ENCODE measurements around the gene RPL12.
A peak's percentile ranks its signal among the peaks of the same experiment; 100 is the strongest.
"Not testable (repeated sequence)": the region's sequence is repeated elsewhere in the genome, so short reads cannot be mapped to it uniquely, and the experiment has no call there.

Gene RPL12

GRCh38 chr9:127467621-127468020 is 16.4 kb upstream of the RPL12 start:
- DNase-seq (ENCODE audit: low spot score) = no peak

- not testable (repeated sequence) for DNase-seq (ENCODE audit: low spot score)
Observed at GRCh38 chr9:127466407-127466917, 15.3 kb upstream of the RPL12 start.

- DNase-seq (ENCODE audit: low spot score) = no peak
Observed at GRCh38 chr9:127463911-127464310, 12.7 kb upstream of the RPL12 start.

GRCh38 chr9:127463382-127463781 is 12.2 kb upstream of the RPL12 start:
- DNase-seq (ENCODE audit: low spot score) = no peak

GRCh38 chr9:127458921-127459320 is 7.7 kb upstream of the RPL12 start:
- no peak for DNase-seq (ENCODE audit: low spot score)

- no peak for DNase-seq (ENCODE audit: low spot score)
Observed at GRCh38 chr9:127457191-127457878, 6.1 kb upstream of the RPL12 start.

- peak; percentile 62 for DNase-seq (ENCODE audit: low spot score)
Observed at GRCh38 chr9:127455324-127455992, 4.3 kb upstream of the RPL12 start.

GRCh38 chr9:127452691-127453090 is 1.5 kb upstream of the RPL12 start:
- no peak for DNase-seq (ENCODE audit: low spot score)

GRCh38 chr9:127451858-127452656 is 851 bp upstream of the RPL12 start:
- DNase-seq (ENCODE audit: low spot score) = peak; percentile 74

GRCh38 chr9:127451608-127451857 is 327 bp upstream of the RPL12 start:
- DNase-seq (ENCODE audit: low spot score) = no peak

- DNase-seq (ENCODE audit: low spot score) = no peak
Observed at GRCh38 chr9:127450243-127450760, 904 bp downstream of the RPL12 start.

GRCh38 chr9:127449332-127449966 is 1.8 kb downstream of the RPL12 start:
- DNase-seq (ENCODE audit: low spot score) = no peak

- no peak for DNase-seq (ENCODE audit: low spot score)
Observed at GRCh38 chr9:127448112-127448805, 2.9 kb downstream of the RPL12 start.

- no peak for DNase-seq (ENCODE audit: low spot score)
Observed at GRCh38 chr9:127447416-127448111, 3.6 kb downstream of the RPL12 start.

- DNase-seq (ENCODE audit: low spot score) = no peak
Observed at GRCh38 chr9:127446713-127447415, 4.3 kb downstream of the RPL12 start.

- DNase-seq (ENCODE audit: low spot score) = no peak
Observed at GRCh38 chr9:127445851-127446712, 5.1 kb downstream of the RPL12 start.

GRCh38 chr9:127444921-127445850 is 6.0 kb downstream of the RPL12 start:
- DNase-seq (ENCODE audit: low spot score) = no peak

GRCh38 chr9:127444283-127444920 is 6.8 kb downstream of the RPL12 start:
- no peak for DNase-seq (ENCODE audit: low spot score)

Measured in D341Med (cell line).